Astrocyte of the spinal cord (primary cell): ENCODE results near the gene WDR3.

Source experiments
- DNase-seq: peaks from one replicate; pipeline ENCODE4 v3.0.0; 2011; ENCODE audit warnings: low read depth, low spot score
- H3K4me3 ChIP-seq: 2 replicates; pipeline ENCODE4 v1.5.1; 2011; ENCODE audit warnings: low read depth, mild to moderate bottlenecking, low read length, moderate library complexity
- in situ Hi-C: cut with HindIII; loops from 2 replicates; pipeline ENCODE4 v1.10.0; 2017; ENCODE audit warnings: low sequenced_read_pairs
- TF ChIP-seq, protein P1 (sequence below): IDR thresholded peaks from 2 replicates; pipeline ENCODE4 v1.5.1; 2012; ENCODE audit warnings: low read depth, mild to moderate bottlenecking, low read length, inconsistent platforms

The WDR3 gene

DNA sequence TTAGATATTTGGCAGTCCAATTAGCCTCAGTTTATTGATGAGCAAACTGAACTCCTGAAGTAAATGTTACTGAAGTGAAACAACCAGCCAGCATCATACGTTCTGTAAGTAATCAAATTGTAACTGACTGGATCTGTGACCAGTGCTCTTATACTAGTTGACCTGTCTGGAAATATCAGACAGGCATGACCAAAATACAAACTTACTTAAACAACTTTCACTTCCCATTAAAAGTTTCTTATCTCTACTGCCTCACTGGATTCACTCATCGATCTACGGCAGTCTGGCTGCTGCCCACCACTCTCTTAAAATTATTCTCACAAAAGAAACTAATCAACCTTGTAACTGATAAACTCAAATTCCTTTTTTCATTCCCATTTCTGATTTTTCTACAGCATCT, 56.4 kb downstream of the WDR3 start:
- in situ Hi-C loops, result no loop called here
- no peak for DNase-seq
- H3K4me3 ChIP-seq, result no peak overlapping the region
- TF ChIP-seq, protein P1, sequence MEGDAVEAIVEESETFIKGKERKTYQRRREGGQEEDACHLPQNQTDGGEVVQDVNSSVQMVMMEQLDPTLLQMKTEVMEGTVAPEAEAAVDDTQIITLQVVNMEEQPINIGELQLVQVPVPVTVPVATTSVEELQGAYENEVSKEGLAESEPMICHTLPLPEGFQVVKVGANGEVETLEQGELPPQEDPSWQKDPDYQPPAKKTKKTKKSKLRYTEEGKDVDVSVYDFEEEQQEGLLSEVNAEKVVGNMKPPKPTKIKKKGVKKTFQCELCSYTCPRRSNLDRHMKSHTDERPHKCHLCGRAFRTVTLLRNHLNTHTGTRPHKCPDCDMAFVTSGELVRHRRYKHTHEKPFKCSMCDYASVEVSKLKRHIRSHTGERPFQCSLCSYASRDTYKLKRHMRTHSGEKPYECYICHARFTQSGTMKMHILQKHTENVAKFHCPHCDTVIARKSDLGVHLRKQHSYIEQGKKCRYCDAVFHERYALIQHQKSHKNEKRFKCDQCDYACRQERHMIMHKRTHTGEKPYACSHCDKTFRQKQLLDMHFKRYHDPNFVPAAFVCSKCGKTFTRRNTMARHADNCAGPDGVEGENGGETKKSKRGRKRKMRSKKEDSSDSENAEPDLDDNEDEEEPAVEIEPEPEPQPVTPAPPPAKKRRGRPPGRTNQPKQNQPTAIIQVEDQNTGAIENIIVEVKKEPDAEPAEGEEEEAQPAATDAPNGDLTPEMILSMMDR, result no peak

DNA sequence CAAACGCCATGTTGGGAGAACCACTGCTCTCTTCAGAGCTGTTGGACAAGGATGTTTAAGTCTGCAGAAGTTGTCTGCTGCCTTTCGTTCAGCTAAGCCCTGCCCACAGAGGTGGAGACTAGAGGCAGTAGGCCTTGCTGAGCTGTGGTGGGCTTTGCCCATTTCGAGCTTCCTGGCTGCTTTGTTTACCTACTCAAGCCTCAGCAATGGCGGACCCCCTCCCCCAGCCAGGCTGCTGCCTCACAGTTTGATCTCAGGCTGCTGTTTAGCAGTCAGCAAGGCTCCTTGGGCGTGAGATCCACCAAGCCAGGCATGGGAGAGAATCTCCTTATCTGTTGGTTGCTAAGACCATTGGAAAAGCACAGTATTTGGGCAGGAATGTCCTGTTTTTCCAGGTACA, 74.8 kb downstream of the WDR3 start:
- TF ChIP-seq, protein P1, result no peak
- no peak for DNase-seq
- H3K4me3 ChIP-seq, result no peak overlapping the region
- in situ Hi-C loops, result no loop called here

DNA sequence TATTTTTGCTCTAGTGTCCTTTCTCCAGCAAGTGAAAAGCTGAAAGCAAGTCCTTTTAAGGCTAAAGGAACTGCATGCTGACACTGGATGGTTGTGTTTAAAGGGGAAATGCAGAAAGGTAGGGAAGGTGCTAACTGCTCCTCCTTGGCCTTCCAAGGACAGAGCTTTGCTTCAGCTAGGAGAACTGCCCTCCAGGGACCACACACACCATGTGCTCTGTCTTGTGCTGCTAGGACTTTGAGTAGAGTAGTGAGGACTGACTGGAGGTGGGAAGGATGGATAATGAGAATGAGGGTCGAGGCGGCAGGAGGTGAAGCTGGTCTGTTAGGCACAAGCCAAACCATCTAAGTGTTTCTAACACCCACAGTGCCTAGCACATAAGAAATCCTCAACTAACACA, 77.9 kb downstream of the WDR3 start:
- no peak for DNase-seq
- no peak overlapping the region for H3K4me3 ChIP-seq
- TF ChIP-seq, protein P1, result no peak
- in situ Hi-C loops, result no loop called here

DNA sequence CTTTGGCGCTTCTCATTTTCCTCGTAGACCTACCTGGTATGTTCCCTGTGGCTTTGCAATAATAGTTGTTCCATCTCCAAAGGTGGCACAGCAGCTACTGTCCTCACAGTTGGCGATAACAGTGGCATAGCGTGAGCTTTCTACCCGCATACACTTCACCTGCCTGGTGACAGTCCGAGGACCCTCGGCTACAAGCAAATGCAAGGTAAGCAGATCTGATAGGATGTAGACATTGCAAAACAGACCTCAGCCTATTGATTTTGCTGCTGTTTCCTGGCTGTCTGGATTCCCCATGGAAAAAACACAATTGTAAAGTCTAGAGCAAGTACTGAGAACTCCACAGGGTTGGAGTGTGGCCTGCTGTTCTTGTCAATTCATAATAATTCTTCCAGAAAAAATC, 78.5 kb downstream of the WDR3 start:
- in situ Hi-C loops, result no loop called here
- no peak overlapping the region for H3K4me3 ChIP-seq
- no peak for DNase-seq
- TF ChIP-seq, protein P1, result no peak

DNA sequence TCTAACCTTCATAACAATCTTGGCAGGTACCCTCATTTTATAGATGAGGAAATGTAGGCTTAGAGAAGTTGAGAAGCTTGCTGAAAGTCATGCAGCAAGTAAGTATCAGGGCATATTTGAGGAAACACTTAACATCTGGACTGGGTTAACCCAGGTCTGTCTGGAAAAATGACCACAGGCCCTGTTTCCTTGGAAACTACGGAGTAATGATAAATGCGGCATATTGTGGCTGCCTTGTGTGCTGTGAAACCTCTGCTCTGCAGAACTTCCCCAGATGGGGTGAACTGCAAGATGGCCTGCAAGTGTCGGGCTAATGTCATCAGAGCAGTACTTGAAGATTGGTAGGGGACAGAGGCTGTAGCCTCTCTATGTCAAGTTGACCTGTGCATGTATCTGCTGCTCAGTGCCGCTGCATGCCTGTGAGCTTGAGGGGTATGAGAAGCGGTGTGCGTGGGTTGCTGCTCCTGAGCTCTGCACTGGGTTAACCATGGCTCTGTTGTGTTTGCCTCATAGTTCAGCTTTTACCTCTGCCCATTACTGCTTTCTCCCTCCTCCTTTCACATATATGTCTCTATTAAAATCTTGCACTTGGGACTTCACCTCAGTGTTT, 83.1 kb downstream of the WDR3 start:
- TF ChIP-seq, protein P1, result no peak
- in situ Hi-C loops, result no loop called here
- no peak for DNase-seq
- H3K4me3 ChIP-seq, result no peak overlapping the region

DNA sequence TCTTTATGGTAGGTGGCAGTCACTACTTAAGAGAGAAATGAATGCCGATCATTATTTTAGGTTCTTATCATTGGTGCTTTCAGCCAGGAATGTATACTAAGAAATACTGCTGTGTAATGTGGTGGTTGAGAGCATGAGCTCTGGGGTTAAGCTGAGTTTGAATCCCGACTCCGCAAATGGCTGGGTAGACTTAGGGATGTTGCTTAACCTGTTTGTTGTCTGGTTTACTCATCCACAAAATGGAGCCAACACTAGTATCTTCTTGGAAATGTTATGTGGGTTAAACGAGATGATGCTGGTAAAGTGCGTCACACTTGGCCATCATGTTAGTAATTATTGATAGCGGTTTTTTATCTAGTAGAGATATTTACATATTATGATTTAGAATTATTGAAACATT, 83.8 kb downstream of the WDR3 start:
- no peak for DNase-seq
- TF ChIP-seq, protein P1, result no peak
- in situ Hi-C loops, result no loop called here
- no peak overlapping the region for H3K4me3 ChIP-seq

DNA sequence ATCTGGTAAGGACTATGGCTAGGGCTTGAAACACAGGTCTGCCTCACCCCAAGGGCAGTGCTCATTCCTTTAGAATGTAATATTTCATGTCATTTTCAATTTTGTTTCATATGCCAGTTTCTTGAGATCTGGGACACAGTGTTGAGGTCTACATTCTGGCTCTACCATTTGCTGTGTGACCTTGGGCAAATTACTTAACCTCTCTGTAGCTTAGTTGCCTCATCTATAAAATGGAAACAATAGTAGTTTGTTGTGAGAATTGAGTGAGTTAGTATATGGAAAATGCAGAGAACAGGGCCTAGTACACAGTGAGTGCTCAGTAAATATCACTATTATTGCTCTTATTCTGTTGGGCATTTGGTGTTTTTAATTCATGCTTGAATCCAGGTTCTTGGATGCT, 84.4 kb downstream of the WDR3 start:
- in situ Hi-C loops, result no loop called here
- no peak for DNase-seq
- TF ChIP-seq, protein P1, result no peak
- no peak overlapping the region for H3K4me3 ChIP-seq
